Fibroblast of skin of scalp (primary cell): ENCODE data around the gene C10orf143. TPM values are rescaled to one million over a fixed set of nuclear protein-coding genes. Genes with fewer than 3 reads are reported as not detected.
"Not testable (repeated sequence)": the region's sequence is repeated elsewhere in the genome, so short reads cannot be mapped to it uniquely, and the experiment has no call there.

ENCODE experiments used
- DNase-seq: peaks from one replicate; pipeline ENCODE4 v3.0.0-alpha.2; 2013
- polyA plus RNA-seq, 2 experiments: library from polyadenylated mRNA; unstranded; fragments of 120-200 nt; gene quantifications; one replicate each; pipeline ENCODE4 v1.2.1, GENCODE V29; 2013; ENCODE audit not compliant: insufficient read length in 2 of 2

Gene C10orf143
- 1.6 TPM for polyA plus RNA-seq (2013, experiment 1 of 2; ENCODE audit: insufficient read length)
- 1.7 TPM for polyA plus RNA-seq (2013, experiment 2 of 2; ENCODE audit: insufficient read length)

DNA sequence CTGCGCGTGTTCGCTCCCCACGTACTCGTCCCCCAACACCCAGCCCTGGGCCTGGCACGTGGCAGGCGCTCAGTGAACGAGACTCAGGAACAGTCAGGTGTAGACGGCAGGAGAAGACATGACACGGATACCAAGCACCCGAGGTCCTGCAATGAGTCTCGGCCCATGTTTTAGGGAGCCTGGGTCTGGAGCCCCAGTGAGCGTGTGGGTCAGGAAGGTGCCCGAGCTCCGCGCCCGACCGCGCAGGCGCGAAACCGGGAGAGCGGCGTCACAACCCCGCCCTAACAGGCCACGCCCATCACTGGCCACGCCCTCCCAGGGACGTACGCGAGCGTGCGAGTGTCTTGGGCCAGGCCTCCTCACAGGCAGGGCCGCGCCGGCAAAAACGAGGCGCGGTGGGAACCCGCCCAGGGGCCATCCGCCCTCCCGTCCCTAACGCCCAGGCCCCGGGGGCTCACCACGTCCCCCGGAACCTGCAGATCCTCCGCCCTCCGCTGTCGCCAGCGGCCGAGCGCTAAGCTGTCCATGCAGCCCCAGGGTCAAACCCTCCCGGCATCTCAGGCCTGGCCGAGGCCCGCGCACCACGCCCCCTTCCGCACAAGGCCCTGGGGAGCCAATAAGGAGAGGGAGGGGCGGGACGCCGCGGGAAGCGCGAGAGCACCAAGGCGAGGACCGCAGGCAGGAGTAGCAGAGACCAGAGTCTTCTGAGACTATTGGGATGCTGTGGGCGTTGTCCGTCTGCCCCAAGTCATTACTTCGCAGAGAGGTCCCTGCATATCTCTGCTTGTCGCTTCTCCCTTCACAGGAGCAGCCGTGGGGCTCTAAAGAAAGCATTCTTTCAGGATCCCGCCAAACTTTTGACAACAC, at the start of gene C10orf143:
TSS of gene C10orf143 (minus strand) at position 585 of the 867 bp plus-strand sequence. CDS start at position 527, 58 bp downstream.
- peak; percentile 98 for DNase-seq

DNA sequence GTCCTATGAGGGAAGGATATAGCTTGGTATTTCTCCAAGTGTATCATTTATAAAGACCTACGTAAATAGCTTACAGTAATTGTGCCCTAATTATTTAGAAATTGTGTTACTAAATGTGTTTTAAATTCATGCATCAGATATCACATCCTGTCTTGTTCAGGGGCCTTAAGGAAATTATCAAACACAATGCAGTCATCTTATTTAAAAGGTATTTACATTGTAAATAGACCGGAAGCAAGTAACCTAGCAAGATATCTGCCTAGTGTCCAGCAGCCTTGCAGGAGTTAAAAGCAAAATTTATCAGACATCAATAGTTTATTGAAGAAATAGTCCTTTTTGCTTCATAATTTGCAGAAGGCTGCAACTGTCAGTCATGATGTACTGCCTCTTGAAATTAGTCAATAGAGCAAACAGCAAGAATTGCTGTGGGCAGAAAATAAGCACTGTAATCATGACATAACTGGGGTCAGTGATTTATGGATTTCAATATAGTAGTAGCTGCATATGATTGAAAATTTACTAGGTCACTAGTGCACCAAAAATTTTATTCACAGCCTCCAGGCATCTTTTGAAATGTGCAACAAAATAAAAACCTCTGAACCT, 48.7 kb upstream of the C10orf143 start:
- DNase-seq: no peak

DNA sequence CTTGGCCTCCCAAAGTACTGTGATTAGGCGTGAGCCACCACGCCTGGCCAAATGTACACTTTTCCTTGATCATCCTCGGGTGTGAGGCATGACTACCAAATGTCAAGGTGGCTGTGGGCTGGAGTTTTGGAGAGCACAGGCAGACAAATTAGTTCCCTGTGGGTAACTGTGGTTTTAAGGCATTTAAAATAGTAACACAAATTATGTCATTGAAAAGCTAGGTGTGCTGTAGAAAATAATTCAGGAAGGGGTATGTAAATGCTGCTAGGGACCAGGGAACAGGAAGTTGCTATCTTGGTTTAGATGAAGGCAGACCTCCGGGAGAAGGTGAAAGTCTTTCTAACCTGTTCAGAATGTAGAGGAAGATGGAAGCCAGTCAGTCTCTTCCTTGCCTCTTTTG, 35.4 kb upstream of the C10orf143 start:
- no peak for DNase-seq

DNA sequence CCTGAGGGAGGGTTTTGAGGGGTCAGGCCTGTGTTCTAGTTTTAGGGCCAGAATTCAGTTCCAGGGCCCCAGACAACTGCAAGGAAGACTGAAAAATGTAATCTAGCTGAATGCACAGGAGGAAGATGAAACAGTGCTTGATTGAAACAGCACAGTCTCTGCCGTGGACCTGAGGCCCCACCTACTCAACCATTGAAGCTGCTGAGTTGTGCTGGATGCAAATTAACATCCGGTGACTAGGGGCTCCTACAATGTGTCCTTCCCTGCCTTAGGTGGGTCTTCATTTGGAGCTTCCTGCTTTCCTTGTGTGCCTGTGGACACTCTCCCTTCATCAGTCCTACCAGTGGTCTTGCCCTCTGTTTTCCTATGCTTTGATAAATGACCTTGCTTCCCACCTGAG, 31.2 kb upstream of the C10orf143 start:
- no peak for DNase-seq

DNA sequence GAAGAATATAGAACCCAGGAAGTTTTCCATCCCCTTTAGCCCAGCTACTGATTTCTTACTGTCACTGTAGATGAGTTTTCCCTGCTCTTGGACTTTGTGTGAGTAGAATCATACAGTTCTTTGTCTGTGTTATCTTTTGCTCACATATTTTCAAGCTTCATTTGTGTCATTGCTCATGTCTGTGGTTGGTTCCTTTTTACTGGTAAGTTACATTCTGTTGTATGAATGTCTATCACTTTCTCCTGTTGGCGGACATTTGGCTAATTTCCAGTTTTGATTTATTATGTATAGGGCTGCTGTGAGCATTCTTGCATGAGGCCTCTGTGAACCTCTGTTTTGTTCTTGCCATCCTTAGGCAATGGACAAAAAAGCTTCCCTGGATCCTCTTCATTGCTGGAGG, 30.8 kb upstream of the C10orf143 start:
- peak; percentile 33 for DNase-seq

DNA sequence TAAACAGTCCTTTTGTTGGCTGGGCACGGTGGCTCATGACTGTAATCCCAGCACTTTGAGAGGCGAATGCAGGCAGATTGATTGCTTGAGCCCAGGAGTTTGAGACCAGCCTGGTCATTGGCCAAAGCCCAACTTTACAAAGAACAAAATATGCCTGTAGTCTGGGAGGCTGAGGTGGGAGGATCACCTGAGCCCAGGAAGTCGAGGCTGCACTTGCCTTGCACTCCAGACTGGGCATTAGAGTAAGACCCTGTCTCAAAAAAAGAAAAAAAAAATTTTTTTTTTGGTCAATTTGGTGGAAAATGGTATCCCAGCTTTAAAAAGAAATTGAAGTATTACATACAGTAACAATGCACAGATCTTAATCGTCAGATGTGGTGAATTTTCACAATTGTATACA, 30.4 kb upstream of the C10orf143 start:
- no peak for DNase-seq

DNA sequence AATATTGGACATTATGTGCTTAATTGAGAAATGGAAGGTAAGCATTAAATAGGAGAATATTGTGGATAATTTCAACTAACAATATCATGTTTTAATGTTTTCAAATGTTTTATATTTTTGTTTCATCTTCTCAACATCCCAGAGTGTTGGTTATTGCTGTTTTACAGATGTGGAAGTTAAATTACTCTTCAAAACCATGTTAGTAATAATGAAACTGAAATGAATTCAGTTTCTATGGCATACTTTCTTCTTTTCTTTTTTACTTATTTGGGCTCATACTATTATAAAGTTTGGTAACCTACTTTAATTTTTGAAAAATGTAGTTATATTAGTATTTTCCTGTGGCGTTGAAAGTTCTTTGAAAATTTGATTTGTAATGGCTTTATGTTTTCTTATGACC, 29.8 kb upstream of the C10orf143 start:
- DNase-seq: no peak

DNA sequence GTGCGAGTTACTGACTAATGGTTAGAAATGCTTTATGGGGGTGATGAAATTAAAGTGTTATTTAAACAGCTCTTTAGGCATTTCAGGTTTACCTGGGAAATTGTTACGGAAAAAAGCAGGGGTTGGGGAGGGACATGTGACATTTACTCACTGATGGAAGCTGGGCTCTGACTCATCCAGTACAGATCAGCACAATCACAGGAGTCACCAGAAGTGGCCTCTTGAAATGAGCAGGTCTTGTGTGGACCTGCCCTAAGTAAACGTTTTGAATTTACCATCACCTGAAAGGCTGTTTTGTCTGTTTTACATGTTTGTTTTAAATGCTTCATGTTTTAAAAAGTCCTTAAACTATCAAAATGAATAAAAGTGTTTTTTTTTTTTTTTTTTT, 27.8 kb upstream of the C10orf143 start:
- no peak for DNase-seq

DNA sequence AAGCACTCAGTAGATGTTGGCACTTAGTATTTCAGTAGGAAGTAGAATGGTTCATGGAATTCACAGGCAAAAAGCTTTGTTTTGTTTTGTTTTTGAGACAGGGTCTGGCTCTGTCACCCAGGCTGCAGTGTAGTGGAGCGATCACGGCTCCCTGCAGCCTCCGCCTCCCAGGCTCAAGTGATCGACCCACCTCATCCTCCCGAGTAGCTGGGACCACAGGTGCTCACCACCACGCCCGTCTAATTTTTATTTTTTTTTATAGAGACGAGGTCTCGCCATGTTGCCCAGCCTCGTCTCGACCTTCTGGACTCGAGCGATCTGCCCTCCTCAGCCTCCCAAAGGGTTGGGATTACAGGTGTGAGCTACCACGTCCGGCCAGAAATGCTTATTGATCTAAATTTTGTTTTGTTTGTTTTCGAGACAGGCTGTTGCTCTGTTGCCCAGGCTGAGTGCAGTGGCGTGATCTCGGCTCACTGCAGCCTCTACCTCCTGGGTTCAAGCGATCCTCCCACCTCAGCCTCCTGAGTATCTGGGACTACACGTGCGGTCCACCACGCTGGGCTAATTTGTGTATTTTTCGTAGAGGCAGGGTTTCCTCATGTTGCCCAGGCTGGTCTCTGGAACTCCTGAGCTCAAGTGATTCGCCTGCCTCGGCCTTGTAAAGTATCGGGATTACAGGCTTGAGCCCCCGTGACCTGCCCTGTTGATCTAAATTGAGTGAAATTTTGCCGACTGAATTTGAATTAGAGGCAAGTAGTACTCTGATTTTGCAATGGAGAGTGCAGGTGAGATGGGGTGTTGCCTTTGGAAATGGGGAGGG, 27.2 kb upstream of the C10orf143 start:
- DNase-seq: no peak

DNA sequence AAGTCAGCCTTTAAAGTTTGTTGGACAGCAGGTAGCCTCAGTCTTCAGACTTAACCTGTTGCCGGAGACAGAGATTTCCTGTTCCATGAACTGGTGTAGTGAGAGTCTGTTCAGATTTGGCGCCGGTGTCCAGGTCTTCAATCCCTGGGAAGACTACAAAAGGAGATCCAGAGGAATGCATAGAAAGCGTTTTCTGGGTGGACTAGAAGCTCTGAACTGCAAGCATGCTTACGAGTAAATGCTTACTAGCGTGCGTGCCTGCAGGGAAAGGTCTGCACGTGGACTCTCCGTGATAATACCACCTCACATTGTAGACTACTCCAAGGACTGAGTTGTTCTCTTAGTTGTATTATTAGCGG, 26.4 kb upstream of the C10orf143 start:
- DNase-seq: peak; percentile 2

DNA sequence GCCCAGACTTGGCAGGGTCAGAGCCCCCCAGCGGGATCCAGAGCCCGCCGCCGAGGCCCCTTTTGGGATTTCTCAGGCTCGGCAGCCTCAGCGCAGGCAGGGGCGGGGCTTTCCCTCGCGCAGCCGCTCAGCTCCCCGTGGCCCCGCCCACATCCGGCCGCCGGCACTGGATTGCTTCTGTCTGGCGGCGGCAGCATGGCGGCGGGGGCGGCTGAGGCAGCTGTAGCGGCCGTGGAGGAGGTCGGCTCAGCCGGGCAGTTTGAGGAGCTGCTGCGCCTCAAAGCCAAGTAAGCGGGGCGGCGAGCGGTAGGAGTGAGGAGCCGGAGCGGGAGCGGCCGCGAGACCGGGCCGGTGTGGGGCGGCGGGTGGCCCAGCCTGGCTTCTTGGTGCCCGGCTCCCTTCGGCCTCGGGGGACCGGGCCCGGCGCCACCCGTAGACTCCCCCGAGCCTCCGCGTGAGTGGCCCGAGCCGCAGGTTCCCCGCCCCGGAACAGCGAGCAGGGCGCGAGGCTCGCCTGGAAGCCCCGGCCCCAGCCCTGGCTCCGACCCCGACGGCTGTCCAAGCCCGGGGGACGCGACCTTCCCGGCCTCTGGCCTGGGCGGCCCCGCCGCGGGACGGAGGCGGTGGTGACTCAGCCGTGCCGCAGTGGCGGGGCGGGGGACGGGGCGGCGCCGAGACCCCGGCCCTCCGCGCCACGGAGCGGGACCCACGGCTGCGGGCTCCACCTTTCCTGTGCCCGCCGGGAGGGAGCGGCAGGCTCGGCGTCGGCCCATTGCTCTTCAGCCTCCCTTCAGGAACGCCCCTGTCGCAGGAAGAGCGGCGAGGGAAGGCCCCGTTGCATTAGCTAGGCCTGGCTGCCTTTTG, 25.8 kb upstream of the C10orf143 start, which contains the start of gene GLRX3:
TSS of gene GLRX3 (plus strand) at position 166 of the 864 bp plus-strand sequence. CDS start at position 196, 30 bp downstream.
- peak; percentile 85 for DNase-seq

DNA sequence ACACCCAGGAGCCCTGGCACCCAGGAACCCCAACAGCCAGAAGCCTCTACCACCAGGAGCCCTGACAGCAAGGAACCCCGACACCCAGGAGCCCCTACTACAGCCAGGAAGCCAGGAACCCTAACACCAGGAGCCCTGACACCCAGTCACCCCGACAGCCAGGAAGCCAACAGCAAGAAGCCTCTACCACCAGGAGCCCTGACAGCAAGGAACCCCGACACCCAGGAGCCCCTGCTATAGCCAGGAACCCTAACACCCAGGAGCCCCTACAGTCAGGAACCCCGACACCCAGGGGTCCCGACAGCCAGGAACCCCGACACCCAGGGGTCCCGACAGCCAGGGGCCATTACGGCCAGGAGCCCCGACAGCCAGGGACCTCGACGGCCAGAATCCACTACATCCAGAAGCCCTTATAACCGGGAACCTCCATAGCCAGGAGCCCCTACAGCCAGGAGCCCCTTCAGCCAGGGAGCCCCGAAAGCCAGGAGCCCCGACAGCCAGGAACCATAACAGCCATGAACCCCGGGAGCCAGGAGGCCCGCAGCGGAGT, 25.1 kb upstream of the C10orf143 start:
- no peak for DNase-seq

DNA sequence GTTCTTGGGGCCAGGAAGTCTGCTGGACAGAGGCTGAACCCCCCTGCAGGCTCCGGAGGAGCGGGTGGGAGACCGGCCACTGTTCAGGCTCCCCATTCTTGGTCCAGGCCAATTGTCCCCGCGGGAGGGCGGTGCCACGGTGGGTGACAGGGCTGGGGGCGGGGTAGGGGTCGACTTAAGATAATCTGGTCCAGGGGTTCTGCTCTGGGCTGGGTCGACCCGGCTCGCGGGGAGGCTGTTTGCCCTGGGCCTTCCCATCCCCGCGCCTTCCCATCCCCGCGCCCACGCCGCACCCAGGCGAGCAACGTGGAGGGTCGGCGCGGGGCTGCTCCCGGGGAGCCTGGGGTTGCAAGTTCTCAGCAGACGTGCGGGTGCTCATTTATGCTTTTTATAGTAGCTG, 18.3 kb upstream of the C10orf143 start:
- no peak for DNase-seq

DNA sequence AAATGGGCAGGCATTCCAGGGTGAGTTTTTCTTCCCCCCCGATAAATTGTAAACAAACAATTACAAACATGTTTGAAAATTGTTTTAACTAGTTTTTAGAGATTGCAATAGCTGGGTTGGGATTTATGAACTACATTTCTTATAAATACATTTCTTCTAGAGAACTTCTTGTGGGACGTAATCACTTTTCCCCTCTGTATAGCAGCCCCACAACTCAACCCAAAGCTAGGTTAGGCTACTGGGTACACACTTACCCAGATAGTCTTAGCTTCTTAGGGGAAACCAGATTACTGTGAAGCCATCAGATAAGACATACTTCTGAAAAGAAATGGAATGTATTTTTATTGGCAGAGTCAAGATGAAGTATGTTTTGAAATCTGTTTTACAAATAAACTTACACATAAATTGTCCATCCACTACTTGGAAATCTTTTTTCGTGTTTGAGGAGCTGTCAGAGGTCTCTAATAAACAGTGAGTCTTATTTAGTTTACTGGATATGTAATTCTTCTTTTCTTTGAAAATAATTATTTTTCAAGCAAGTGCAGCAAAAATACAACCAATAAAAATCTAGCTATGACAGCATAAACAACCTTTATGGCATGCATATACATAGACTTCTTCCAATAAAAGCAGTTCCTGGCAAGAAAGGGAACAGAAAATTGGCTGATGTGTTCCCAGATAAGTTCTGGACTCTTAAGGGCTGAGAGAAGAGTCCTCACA, 17.6 kb upstream of the C10orf143 start:
- DNase-seq: no peak

DNA sequence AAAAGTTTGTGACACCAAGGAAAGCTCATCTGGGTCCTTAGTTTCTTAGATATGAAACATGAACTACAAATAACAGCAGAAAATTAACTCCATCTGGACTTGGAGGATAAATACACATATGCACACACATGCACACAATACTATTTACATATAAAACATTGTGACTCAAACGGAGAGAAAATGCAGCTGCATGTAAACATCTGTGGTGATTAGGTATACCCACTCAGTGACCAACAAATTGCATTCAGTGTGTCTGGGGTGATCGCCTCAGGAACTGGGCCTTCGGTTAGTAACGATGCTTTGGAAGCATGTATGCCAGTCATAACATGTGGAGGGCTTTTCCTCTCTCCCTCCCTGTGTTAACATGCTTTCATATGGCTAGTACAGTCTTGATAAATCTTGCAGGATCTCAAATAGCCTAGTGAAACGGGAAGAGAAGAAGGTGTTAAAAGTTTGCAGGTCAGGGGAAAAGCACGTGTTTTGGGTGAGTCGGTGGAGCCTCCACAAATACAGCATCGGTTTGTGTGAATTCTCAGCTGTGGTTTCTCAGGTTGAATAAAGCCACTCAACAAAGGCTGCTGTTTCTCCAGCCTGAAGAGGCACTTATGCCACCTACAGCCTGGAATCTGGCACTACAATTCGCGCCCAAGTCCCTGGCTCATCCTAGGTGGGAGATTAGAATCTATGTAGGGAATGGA, 16.9 kb upstream of the C10orf143 start:
- DNase-seq: peak; percentile 65

DNA sequence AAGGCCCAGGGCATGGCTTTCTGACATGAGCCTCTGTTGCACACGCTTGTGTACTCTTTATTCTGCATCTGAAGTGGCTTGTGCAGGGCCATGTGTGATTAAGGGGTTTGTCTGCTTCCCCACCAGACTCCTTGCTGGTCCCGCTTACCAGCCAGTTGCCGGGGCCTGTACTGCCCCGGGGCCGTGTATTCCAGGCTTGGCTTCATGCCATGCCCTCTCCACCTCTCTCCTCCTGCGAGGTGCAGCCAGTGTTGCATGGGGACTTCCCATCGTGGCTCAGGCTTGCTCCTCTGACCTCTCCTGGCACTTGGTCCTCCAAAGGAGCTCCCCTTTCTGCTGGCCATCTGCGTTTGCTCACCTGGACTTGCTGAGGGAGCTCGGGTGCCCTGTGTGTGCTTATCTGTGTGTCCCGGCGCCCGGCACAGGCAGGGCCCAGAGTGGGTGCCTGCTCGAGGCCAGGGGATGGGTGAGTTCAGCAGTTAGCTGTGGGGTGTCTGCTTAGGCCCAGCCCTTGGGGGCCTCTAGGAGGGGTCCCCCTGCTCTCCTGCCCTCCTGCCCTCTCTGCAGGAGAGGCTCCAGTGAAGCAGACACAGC, 11.0 kb upstream of the C10orf143 start:
- no peak for DNase-seq

DNA sequence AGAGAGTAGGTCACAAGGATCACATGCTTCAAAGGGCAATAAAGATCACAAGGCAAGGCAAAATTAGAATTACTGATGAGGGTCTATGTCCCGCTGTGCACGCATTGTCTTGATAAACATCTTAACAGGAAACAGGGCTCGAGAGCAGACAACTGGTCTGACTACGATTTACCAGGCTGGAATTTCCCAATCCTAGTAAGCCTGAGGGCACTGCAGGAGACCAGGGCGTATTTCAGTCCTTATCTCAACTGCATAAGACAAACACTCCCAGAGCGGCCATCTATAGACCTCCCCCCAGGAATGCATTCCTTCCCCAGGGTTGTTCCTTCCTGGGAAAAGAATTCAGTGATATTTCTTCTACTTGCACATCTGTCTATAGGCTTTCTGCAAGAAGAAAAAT, 6.9 kb upstream of the C10orf143 start:
- not testable (repeated sequence) for DNase-seq

DNA sequence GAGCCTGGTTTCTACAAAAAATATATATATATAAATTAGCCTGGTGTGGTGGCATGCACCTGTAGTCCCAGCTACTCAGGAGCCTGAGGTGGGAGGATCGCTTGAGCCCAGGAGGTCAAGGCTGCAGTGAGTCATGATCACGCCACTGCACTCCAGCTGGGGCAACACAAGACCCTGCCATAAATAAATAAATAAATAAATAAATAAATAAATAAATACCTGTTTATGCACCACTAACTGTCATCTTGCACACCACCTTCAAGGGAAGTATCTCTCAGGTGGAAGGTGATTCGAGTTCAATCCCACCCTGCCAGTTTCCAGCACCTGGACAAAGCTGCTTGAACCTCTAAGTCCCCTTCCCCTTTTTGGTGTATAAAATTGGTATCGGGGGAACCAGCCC, 6.3 kb upstream of the C10orf143 start:
- DNase-seq: not testable (repeated sequence)

DNA sequence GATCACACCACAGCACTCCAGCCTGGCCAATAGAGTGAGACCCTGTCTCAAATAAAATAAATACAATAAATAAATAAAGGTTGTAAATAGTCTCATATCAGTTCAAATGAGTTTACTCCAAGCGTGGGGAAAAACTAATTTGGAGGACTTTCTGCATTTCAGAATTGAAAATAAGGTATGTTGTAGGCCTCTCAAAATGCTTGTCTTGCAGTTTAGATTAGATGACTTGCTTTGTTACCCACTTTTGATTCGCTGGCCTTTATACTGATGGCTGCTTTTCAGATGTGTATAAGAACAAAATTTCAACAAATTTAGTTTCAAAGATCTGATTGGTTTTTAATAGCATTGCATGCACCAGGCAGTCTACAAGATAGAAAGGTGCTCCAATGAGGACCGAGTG, 2.2 kb upstream of the C10orf143 start:
- no peak for DNase-seq

DNA sequence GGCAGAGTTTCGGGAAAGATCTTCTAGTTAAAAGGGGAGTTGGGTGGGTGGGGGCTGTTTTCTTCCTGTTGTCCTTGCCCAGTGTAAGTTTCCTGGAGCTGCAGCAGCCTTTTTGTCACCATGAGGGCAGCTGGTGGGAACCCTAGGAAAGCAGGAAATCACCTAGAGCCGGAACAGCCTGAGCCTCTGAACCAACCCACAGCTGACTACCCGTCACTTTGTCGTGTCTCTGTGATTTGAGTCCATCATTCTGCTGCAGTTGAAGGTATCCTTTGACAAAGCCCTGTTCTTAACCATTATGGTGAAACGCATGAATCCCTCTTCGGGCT, 1.2 kb upstream of the C10orf143 start:
- no peak for DNase-seq
